Type B pancreatic cell (in vitro differentiated cells): ENCODE results near the gene AQP9. TPM values are rescaled to one million over a fixed set of nuclear protein-coding genes. Genes with fewer than 3 reads are reported as not detected.
"Not testable (repeated sequence)": the region's sequence is repeated elsewhere in the genome, so short reads cannot be mapped to it uniquely, and the experiment has no call there.

Experiments
- DNase-seq: peaks from one replicate; pipeline ENCODE4 v3.0.0; 2021; ENCODE audit warnings: mixed read lengths; ENCODE audit not compliant: unreplicated experiment; ENCODE audit errors: extremely low spot score
- H3K27ac Mint-ChIP-seq: 2 replicates; pipeline ENCODE4 v1.8.0; 2021; ENCODE audit warnings: mild to moderate bottlenecking, mixed read lengths
- H3K27me3 Mint-ChIP-seq: 2 replicates; pipeline ENCODE4 v1.8.0; 2021; ENCODE audit warnings: mixed read lengths
- H3K36me3 Mint-ChIP-seq: 2 replicates; pipeline ENCODE4 v1.8.0; 2021; ENCODE audit warnings: mixed read lengths
- H3K4me1 Mint-ChIP-seq: one replicate; pipeline ENCODE4 v1.8.0; 2021; ENCODE audit warnings: mixed read lengths; ENCODE audit not compliant: unreplicated experiment
- H3K4me3 Mint-ChIP-seq: 2 replicates; pipeline ENCODE4 v1.8.0; 2021; ENCODE audit warnings: mild to moderate bottlenecking, mixed read lengths
- H3K9me3 Mint-ChIP-seq: 2 replicates; pipeline ENCODE4 v1.8.0; 2021; ENCODE audit warnings: mixed read lengths
- CTCF ChIP-seq: fragments of 200-600 bp; sonication (generic); conservative IDR thresholded peaks from 2 replicates; pipeline ENCODE4 v1.5.0; 2021; ENCODE audit warnings: antibody characterized with exemption, mild to moderate bottlenecking
- total RNA-seq: library from RNA; stranded (reverse); gene quantifications from 2 replicates; pipeline ENCODE4 v1.2.1, GENCODE V29; 2021; ENCODE audit warnings: low replicate concordance

AQP9 gene
- total RNA-seq, 1 donor from 2014 or later: not detected

GRCh38 chr15:58200739-58201138 is 62.6 kb downstream of the AQP9 start:
- DNase-seq: no peak
- peaks cover 9% of the 10 kb centered on the region for H3K27me3 Mint-ChIP-seq
- H3K4me1 Mint-ChIP-seq: no peaks in the 10 kb centered on the region
- H3K27ac Mint-ChIP-seq: no peak overlapping the region
- no peaks in the 10 kb centered on the region for H3K36me3 Mint-ChIP-seq
- H3K4me3 Mint-ChIP-seq: no peak overlapping the region
- H3K9me3 Mint-ChIP-seq: peaks cover 7% of the 10 kb centered on the region
- no peak for TF ChIP-seq CTCF

- no peak for TF ChIP-seq CTCF
- no peak overlapping the region for H3K4me3 Mint-ChIP-seq
- DNase-seq: no peak
- no peak overlapping the region for H3K27ac Mint-ChIP-seq
- H3K4me1 Mint-ChIP-seq: no peaks in the 10 kb centered on the region
- no peaks in the 10 kb centered on the region for H3K36me3 Mint-ChIP-seq
- H3K9me3 Mint-ChIP-seq: peaks cover 7% of the 10 kb centered on the region
- H3K27me3 Mint-ChIP-seq: peaks cover 5% of the 10 kb centered on the region
These were observed 63.3 kb downstream of the AQP9 start for GRCh38 chr15:58201516-58201915.

GRCh38 chr15:58203537-58203936 is 65.4 kb downstream of the AQP9 start:
- Mint-ChIP-seq H3K9me3 (no peaks in the 10 kb centered on the region), H3K4me1 (no peaks in the 10 kb centered on the region), H3K36me3 (no peaks in the 10 kb centered on the region), H3K27ac (no peak overlapping the region), H3K4me3 (no peak overlapping the region), H3K27me3 (no peaks in the 10 kb centered on the region)
- no peak for TF ChIP-seq CTCF
- DNase-seq: no peak

- Mint-ChIP-seq H3K27ac (no peak overlapping the region), H3K4me3 (no peak overlapping the region), H3K9me3 (no peaks in the 10 kb centered on the region), H3K27me3 (no peaks in the 10 kb centered on the region), H3K4me1 (no peaks in the 10 kb centered on the region), H3K36me3 (peaks cover 3% of the 10 kb centered on the region)
- DNase-seq: no peak
- no peak for TF ChIP-seq CTCF
These were observed 68.0 kb downstream of the AQP9 start for GRCh38 chr15:58206151-58206550.

- not testable (repeated sequence) for H3K9me3 Mint-ChIP-seq, H3K4me3 Mint-ChIP-seq, H3K27me3 Mint-ChIP-seq, H3K4me1 Mint-ChIP-seq, DNase-seq, H3K36me3 Mint-ChIP-seq, H3K27ac Mint-ChIP-seq
These were observed 70.0 kb downstream of the AQP9 start for GRCh38 chr15:58208217-58208616.

- not testable (repeated sequence) for H3K36me3 Mint-ChIP-seq, DNase-seq, H3K27me3 Mint-ChIP-seq, H3K4me1 Mint-ChIP-seq, H3K27ac Mint-ChIP-seq, H3K4me3 Mint-ChIP-seq, H3K9me3 Mint-ChIP-seq
These were observed 70.9 kb downstream of the AQP9 start for GRCh38 chr15:58209007-58209481.

GRCh38 chr15:58210031-58210430 is 71.8 kb downstream of the AQP9 start:
- not testable (repeated sequence) for H3K4me3 Mint-ChIP-seq, H3K27me3 Mint-ChIP-seq, H3K4me1 Mint-ChIP-seq, H3K27ac Mint-ChIP-seq, H3K36me3 Mint-ChIP-seq, DNase-seq, H3K9me3 Mint-ChIP-seq
